GM12874 (cell line): ENCODE results near the gene GRIK4.

Experiments
- TF ChIP-seq, protein P1 (sequence below): IDR thresholded peaks from 2 replicates; pipeline ENCODE4 v1.5.1; 2011; ENCODE audit warnings: low read depth, mild to moderate bottlenecking, control low read depth, low read length, moderate library complexity; ENCODE audit not compliant: insufficient read depth

Gene GRIK4

DNA sequence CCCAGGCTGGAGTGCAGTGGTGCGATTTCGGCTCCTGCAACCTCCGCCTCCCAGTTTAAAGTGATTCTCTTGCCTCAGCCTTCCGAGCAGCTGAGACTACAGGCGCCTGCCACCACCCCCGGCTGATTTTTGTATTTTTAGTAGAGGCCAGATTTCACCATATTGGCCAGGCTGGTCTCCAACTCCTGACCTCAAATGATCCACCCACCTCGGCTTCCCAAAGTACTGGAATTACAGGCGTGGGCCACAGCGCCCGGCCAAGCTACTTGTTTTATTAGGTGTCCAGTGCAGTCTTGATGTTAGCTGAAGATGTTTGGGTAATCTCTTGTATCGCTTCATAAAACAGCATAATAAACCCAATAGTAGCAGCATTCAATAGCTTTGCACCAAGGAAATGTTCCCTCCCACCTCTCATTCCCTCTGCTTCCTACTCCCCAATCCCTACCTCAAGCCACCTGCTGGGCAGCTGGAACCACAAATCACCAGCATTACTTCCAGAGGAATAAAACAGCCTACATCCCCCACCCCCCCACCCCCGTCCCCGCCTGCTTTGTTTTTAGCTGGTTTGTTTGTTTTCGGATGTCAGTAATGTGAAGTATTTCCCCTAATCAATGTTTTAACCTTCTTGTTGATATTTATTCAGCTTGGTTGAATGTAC lies 11.0 kb upstream of the GRIK4 start:
- TF ChIP-seq, protein P1, sequence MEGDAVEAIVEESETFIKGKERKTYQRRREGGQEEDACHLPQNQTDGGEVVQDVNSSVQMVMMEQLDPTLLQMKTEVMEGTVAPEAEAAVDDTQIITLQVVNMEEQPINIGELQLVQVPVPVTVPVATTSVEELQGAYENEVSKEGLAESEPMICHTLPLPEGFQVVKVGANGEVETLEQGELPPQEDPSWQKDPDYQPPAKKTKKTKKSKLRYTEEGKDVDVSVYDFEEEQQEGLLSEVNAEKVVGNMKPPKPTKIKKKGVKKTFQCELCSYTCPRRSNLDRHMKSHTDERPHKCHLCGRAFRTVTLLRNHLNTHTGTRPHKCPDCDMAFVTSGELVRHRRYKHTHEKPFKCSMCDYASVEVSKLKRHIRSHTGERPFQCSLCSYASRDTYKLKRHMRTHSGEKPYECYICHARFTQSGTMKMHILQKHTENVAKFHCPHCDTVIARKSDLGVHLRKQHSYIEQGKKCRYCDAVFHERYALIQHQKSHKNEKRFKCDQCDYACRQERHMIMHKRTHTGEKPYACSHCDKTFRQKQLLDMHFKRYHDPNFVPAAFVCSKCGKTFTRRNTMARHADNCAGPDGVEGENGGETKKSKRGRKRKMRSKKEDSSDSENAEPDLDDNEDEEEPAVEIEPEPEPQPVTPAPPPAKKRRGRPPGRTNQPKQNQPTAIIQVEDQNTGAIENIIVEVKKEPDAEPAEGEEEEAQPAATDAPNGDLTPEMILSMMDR = no peak

DNA sequence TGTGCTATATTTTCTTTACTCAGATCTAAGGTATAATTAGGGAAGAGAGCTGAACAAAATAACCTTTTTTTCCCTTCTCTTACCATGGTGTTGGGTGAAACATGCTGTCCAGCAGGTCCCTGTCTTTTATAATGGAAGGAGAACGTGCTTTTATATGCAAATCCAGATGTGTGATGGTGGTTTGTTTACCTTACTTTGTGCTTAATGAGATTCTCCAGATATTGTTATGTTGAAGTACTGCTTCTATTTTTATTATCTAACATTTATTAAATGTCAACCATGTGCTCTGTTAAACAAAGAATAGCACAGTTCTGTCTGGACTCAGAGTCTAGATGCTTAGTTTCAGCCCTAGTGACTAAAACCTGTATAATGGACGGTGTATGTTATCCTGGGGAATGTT lies 10.1 kb upstream of the GRIK4 start:
- TF ChIP-seq, protein P1 = no peak

DNA sequence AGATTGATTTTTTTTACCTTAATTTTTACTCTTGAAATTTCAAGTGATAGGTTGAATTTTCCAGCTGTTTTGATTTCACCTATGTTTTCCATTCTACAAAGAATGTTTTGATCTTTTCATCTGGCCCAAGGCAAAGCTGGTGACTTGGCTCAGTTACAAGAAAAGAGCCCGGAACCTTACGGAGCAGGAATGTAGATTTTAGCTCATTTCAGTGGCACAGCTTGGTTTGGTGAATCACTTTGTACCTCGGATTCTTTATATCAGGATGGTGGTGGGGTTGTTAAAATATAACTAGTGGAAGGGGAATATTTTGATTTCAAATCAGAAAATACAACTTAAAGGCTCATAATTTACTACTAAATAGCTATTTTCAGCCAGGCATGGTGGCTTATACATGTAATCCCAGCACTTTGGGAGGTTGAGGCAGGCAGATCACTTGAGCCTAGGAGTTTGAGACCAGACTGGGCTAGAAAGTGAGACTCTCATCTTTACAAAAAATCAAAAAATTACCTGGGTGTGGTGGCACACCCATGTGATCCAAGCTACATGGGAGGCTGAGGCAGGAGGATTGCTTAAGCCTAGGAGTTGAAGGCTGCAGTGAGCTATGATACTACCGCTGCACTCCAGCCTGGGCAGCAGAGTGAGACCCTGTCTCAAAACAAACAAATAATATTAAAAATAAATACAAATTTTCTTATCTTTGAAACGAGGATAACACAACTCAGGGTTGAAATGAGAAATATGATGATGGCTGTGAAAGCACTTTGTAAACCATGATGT lies 9.4 kb upstream of the GRIK4 start:
- TF ChIP-seq, protein P1 = no peak

DNA sequence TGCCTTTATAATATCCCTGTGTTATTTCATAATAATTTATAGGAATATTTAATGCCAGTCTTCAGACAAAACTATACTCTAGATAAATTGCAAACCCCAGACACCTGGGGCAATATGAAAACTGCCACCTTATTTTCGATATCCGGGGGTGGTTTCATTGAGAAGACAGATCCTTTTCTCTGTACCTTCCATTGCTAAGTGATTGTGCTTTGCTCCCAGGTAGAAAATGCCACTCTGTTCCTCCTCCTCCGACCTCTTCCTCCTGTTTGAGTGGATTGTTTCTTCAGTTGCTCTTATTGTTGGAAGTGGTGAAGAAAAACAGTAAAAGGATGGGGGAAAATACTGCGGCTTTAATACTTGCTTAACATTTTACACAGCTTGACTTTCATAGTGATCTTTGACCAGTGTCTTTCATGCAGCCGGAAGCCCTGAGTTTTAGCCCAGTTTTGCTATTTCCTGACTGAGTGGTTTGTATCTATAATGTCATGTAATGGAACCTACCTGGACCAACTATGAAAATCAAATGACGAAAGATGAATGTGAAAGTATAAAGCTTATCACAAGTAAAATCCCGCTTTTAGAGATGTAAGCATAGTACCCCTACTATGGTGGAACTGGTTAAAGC lies 5.6 kb upstream of the GRIK4 start:
- TF ChIP-seq, protein P1 = no peak

DNA sequence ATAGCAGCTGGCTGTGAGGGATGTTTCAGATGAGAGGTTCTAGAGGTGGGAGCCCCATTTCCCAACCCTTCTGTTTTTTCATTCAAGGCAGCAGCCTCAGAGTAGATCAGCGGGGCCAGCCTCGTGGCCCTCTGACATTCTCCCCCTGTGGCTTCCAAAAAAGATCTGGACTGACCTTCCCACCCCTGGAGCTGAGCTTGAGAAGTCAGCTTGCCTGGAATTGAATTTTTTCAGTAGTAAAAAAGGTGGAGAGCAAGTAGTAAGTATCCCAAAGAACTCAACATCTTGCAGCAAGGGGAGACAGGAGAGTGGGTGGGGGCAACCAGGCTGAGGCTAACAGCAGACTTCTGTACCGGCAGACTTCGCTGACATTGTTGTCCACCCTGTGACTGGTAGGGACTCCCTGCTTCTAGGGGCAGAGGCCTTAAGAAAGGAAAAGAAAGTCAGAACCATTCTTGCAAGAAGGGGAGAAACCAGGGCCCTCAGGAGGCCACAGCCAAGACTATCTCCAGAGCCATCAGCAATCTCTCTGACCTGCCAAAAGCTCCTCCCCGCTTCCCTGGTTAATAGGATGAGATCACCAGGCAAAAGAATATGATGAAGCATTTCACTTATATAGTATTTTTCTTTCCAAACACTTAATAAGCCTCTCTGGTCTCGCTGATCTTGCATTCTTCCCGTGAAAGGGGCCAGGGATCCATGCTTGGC lies 2.0 kb upstream of the GRIK4 start:
- TF ChIP-seq, protein P1 = no peak

DNA sequence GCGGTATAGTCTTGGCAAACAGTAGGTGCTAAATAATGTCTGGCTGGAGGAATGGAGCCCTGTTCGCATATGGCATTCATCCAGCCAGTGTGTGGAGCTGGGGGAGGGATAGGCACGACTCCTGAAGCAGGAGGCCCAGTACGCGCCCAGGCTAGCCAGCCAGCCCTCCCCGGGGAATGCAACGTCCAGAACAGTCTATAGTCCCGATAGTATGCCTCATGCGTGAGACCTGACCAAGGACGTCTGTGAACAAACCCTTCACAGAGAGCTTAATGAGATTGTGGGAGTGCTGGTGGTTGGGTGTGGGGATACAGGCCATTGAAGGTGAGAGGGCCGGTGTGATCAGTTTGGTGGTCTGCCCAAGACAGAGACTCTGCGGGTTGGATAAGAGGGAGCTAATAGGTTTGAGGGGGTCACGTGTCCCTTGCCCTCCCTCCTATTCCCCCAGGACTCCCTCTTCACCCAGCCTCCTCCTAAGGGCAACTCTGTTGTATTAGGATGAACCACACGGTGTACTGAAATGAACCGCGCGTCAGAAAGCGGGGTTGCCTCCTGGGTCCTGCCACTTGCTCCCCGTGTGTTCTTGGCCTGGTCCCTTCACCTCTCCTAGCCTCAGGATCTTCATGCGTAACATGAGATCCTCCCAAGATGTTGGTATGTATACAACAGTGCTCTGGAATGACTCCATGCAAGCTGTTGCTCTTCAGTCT lies 987 bp upstream of the GRIK4 start:
- TF ChIP-seq, protein P1 = no peak
